HEK293 (cell line): ENCODE data around the gene PRR36.

Source experiments
- CTCF ChIA-PET: fragments of 350-600 bp; formaldehyde crosslinking; extraction: SDS; loops from one replicate; lab custom pipeline; 2021; ENCODE audit warnings: antibody characterized with exemption; lab: Yijun Ruan, JAX
- POLR2A ChIA-PET: fragments of 300-600 bp; formaldehyde crosslinking; extraction: SDS; loops from one replicate; lab custom pipeline; 2020; ENCODE audit warnings: antibody characterized with exemption, inconsistent platforms; lab: Yijun Ruan, JAX
- H3K27ac ChIP-seq: fragments of 200-500 bp; sonication (Bioruptor generic); 2 replicates; pipeline ENCODE4 v1.5.1; 2014; ENCODE audit warnings: low read depth, low read length, control low read depth, inconsistent platforms; ENCODE audit errors: extremely low read depth
- H3K36me3 ChIP-seq, 2 experiments: fragments of 200-500 bp in 1 of 2; sonication (Bioruptor generic) in 1 of 2; 1 replicate in 1 of 2; 2 replicates in 1 of 2; pipeline ENCODE4 v1.5.1; 2014 to 2017; ENCODE audit warnings: inconsistent platforms in 2 of 2, low read length in 2 of 2; ENCODE audit not compliant: control insufficient read depth in 2 of 2, insufficient read depth in 1 of 2
- H3K4me1 ChIP-seq: fragments of 200-500 bp; sonication (Bioruptor generic); 2 replicates; pipeline ENCODE4 v1.5.1; 2014; ENCODE audit warnings: mild to moderate bottlenecking, low read length, inconsistent platforms; ENCODE audit not compliant: control insufficient read depth, insufficient read depth
- H3K4me3 ChIP-seq: 2 replicates; pipeline ENCODE4 v1.5.1; 2011; ENCODE audit warnings: low read depth, mild to moderate bottlenecking, control low read depth, low read length, moderate library complexity
- H3K9me3 ChIP-seq: fragments of 200-500 bp; sonication (Bioruptor generic); 2 replicates; pipeline ENCODE4 v1.5.1; 2014; ENCODE audit warnings: low read depth, low read length, inconsistent platforms; ENCODE audit not compliant: control insufficient read depth, insufficient read depth
- HIC1 ChIP-seq: fragments of 450-650 bp; formaldehyde crosslinking; IDR thresholded peaks from 2 replicates; pipeline ENCODE4 v1.5.1; 2016; ENCODE audit warnings: missing biosample characterization, missing genetic modification characterization
- KLF16 ChIP-seq: fragments of 450-650 bp; formaldehyde crosslinking; IDR thresholded peaks from 2 replicates; pipeline ENCODE4 v1.5.1; 2017; ENCODE audit warnings: missing biosample characterization, missing genetic modification characterization
- KLF7 ChIP-seq: fragments of 450-650 bp; formaldehyde crosslinking; IDR thresholded peaks from 2 replicates; pipeline ENCODE4 v1.5.1; 2016; ENCODE audit warnings: missing biosample characterization, missing genetic modification characterization, borderline replicate concordance
- PATZ1 ChIP-seq: fragments of 450-650 bp; formaldehyde crosslinking; IDR thresholded peaks from 2 replicates; pipeline ENCODE4 v1.5.1; 2016; ENCODE audit warnings: missing biosample characterization, missing genetic modification characterization
- PBX3 ChIP-seq: sonication (generic); formaldehyde crosslinking; IDR thresholded peaks from 2 replicates; pipeline ENCODE4 v1.8.1; 2022; ENCODE audit warnings: mild to moderate bottlenecking, moderate library complexity, missing genetic modification reagents
- PRDM10 ChIP-seq: fragments of 450-650 bp; formaldehyde crosslinking; IDR thresholded peaks from 2 replicates; pipeline ENCODE4 v1.5.1; 2016; ENCODE audit warnings: missing biosample characterization, missing genetic modification characterization
- ZBTB10 ChIP-seq: fragments of 450-650 bp; formaldehyde crosslinking; IDR thresholded peaks from 2 replicates; pipeline ENCODE4 v1.5.1; 2016; ENCODE audit warnings: missing biosample characterization, missing genetic modification characterization
- ZBTB44 ChIP-seq: fragments of 450-650 bp; IDR thresholded peaks from 2 replicates; pipeline ENCODE4 v1.5.1; 2018; ENCODE audit warnings: missing biosample characterization, mild to moderate bottlenecking, missing genetic modification characterization
- ZNF121 ChIP-seq: fragments of 450-650 bp; formaldehyde crosslinking; IDR thresholded peaks from 2 replicates; pipeline ENCODE4 v1.5.1; 2016; ENCODE audit warnings: missing biosample characterization, missing genetic modification characterization
- ZNF248 ChIP-seq: fragments of 450-650 bp; formaldehyde crosslinking; IDR thresholded peaks from 2 replicates; pipeline ENCODE4 v1.5.1; 2017; ENCODE audit warnings: missing biosample characterization, missing genetic modification characterization
- ZNF274 ChIP-seq, 2 experiments: fragments of 200-500 bp in 1 of 2; fragments of 450-650 bp in 1 of 2; sonication (Bioruptor generic) in 1 of 2; formaldehyde crosslinking in 1 of 2; IDR thresholded peaks; 2 replicates each; pipeline versions ENCODE4 v1.5.1 to v1.6.1; 2014 to 2016; ENCODE audit warnings: borderline replicate concordance in 1 of 2, inconsistent platforms in 1 of 2, low read length in 1 of 2, missing biosample characterization in 1 of 2, missing genetic modification characterization in 1 of 2
- ZNF48 ChIP-seq: fragments of 450-650 bp; formaldehyde crosslinking; IDR thresholded peaks from 2 replicates; pipeline ENCODE4 v1.5.1; 2016; ENCODE audit warnings: missing biosample characterization, missing genetic modification characterization
- ZNF561 ChIP-seq: fragments of 450-650 bp; IDR thresholded peaks from 2 replicates; pipeline ENCODE4 v1.5.1; 2018; ENCODE audit warnings: missing biosample characterization, missing genetic modification characterization, borderline replicate concordance
- ZNF791 ChIP-seq: fragments of 450-650 bp; formaldehyde crosslinking; IDR thresholded peaks from 2 replicates; pipeline ENCODE4 v1.5.1; 2016; ENCODE audit warnings: missing biosample characterization, missing genetic modification characterization
- ZSCAN30 ChIP-seq: fragments of 450-650 bp; IDR thresholded peaks from 2 replicates; pipeline ENCODE4 v1.5.1; 2018; ENCODE audit warnings: missing biosample characterization, mild to moderate bottlenecking, missing genetic modification characterization, moderate library complexity
- ZSCAN4 ChIP-seq: fragments of 450-650 bp; formaldehyde crosslinking; IDR thresholded peaks from 2 replicates; pipeline ENCODE4 v1.5.1; 2017; ENCODE audit warnings: missing biosample characterization, missing genetic modification characterization

Gene PRR36

GRCh38 chr19:7902796-7903243 lies 28.6 kb upstream of the PRR36 start:
- Histone ChIP-seq H3K36me3 (peaks cover 0 to 42% of the 10 kb centered on the region in 2 experiments; a peak in 1 of 3 replicates), H3K9me3 (no peaks in the 10 kb centered on the region), H3K27ac (peak overlapping the region; percentile 80), H3K4me1 (peaks cover 5% of the 10 kb centered on the region; the same call in 1 of the 2 replicates), H3K4me3 (peak overlapping the region; percentile 62)
- TF ChIP-seq PRDM10 (0 out of 2 replicates have a peak, but pooled peaks have one; percentile 20), PBX3 (CRISPR knock-in tag) (peak; percentile 48; the same call in 1 of the 2 replicates), PATZ1 (no peak; the same call in 1 of the 2 replicates), ZBTB10 (tag by site-specific recombination) (no peak), ZNF274 (IDR thresholded peaks at IDR 0.05; ENCODE audit: low read length) (no peak), ZNF274 (tag by site-specific recombination; IDR thresholded peaks at IDR 0.05; ENCODE audit: borderline replicate concordance) (no peak), ZSCAN30 (no peak), ZNF791 (tag by site-specific recombination) (no peak), ZNF248 (tag by site-specific recombination) (no peak), KLF16 (no peak), ZSCAN4 (no peak), ZNF561 (tag by site-specific recombination) (no peak), ZNF48 (tag by site-specific recombination) (no peak), ZNF121 (tag by site-specific recombination) (no peak), HIC1 (tag by site-specific recombination) (0 out of 2 replicates have a peak, but pooled peaks have one; percentile 21), ZBTB44 (no peak), KLF7 (no peak)
- POLR2A ChIA-PET: interaction anchor here (0.6 to 3.4 kb wide), 24 partner anchors 9 to 803 kb away, joined by 3 to 25 read pairs (median 8); partner anchors contain the start of genes LRRC8E, PRR36, SNAPC2 and TGFBR3L
- CTCF ChIA-PET: interaction anchor here (0.5 to 1.5 kb wide), 8 partner anchors 13 to 376 kb away, joined by 3 to 12 read pairs (median 4); no protein-coding TSS in a partner anchor
